HepG2 (cell line): Measurements from ENCODE around the gene HAS3. TPM values are rescaled to one million over a fixed set of nuclear protein-coding genes. Genes with fewer than 3 reads are reported as not detected.

ENCODE experiments used
- ATM ChIP-seq: fragments of 450-650 bp; IDR thresholded peaks from 2 replicates; pipeline ENCODE4 v1.7.1; 2017; ENCODE audit warnings: mild to moderate bottlenecking, borderline replicate concordance
- CCDC6 ChIP-seq: sonication (generic); formaldehyde crosslinking; IDR thresholded peaks from 2 replicates; pipeline ENCODE4 v1.8.1; 2022; ENCODE audit warnings: mild to moderate bottlenecking, missing genetic modification reagents, moderate library complexity
- FOXO1 ChIP-seq: sonication (generic); formaldehyde crosslinking; IDR thresholded peaks from 2 replicates; pipeline ENCODE4 v1.4.0; 2020; ENCODE audit warnings: missing genetic modification reagents
- HOXA9 ChIP-seq: sonication (generic); formaldehyde crosslinking; IDR thresholded peaks from 2 replicates; pipeline ENCODE4 v1.8.1; 2022; ENCODE audit warnings: missing genetic modification reagents, mild to moderate bottlenecking, moderate library complexity, borderline replicate concordance
- MYNN ChIP-seq: sonication (generic); formaldehyde crosslinking; IDR thresholded peaks from 2 replicates; pipeline ENCODE4 v1.4.0; 2020; ENCODE audit warnings: mild to moderate bottlenecking, low read depth, missing genetic modification reagents
- PLRG1 ChIP-seq: fragments of 450-650 bp; conservative IDR thresholded peaks from 2 replicates; pipeline ENCODE4 v1.6.1; 2016
- RBM22 ChIP-seq: fragments of 200-400 bp; formaldehyde crosslinking; optimal IDR thresholded peaks from 2 replicates; pipeline ENCODE3; 2017; ENCODE audit warnings: mild to moderate bottlenecking, low read length, moderate library complexity
- ZNF101 ChIP-seq: sonication (generic); formaldehyde crosslinking; IDR thresholded peaks from 2 replicates; pipeline ENCODE4 v1.4.0; 2020; ENCODE audit warnings: mild to moderate bottlenecking, low read depth, missing genetic modification reagents, borderline replicate concordance
- ZNF251 ChIP-seq: sonication (generic); formaldehyde crosslinking; IDR thresholded peaks from 2 replicates; pipeline ENCODE4 v1.9.0; 2021; ENCODE audit warnings: mild to moderate bottlenecking, missing genetic modification reagents
- ZNF326 ChIP-seq: sonication (generic); formaldehyde crosslinking; IDR thresholded peaks from 2 replicates; pipeline ENCODE4 v1.4.0; 2020; ENCODE audit warnings: missing genetic modification reagents, borderline replicate concordance
- ZNF574 ChIP-seq: sonication (generic); formaldehyde crosslinking; IDR thresholded peaks from 2 replicates; pipeline ENCODE4 v1.4.0; 2020; ENCODE audit warnings: missing genetic modification reagents
- ZNF629 ChIP-seq: sonication (generic); formaldehyde crosslinking; conservative IDR thresholded peaks from 2 replicates; pipeline ENCODE4 v1.5.0; 2020; ENCODE audit warnings: missing genetic modification reagents
- ZNF7 ChIP-seq: IDR thresholded peaks from 2 replicates; pipeline ENCODE4 v1.6.1; 2016; ENCODE audit warnings: missing biosample characterization, missing genetic modification reagents
- polyA plus RNA-seq, 8 experiments: library from polyadenylated mRNA; depleted of rRNA in 3 of 8; stranded (reverse) in 7 of 8; unstranded in 1 of 8; fragments of >200 nt; fragmentation: Illumina TruSeq in 4 of 8; extraction: Trizol in 4 of 8; gene quantifications; 2 replicates each; pipeline versions ENCODE4 v1.2.1 to v1.2.3, GENCODE V29; 2011 to 2016; ENCODE audit warnings: low read depth in 4 of 8, missing spikeins in 1 of 8, mixed read lengths in 1 of 8; ENCODE audit not compliant: insufficient read depth in 1 of 8
- total RNA-seq, 5 experiments: library from RNA; depleted of rRNA; stranded (reverse); fragments of >200 nt; fragmentation: Illumina TruSeq; extraction: Trizol; gene quantifications; 2 replicates each; pipeline ENCODE4 v1.2.3, GENCODE V29; 2016; ENCODE audit warnings: low read depth in 1 of 5
- TF ChIP-seq, protein P1 (sequence below): sonication (generic); formaldehyde crosslinking; IDR thresholded peaks from 2 replicates; pipeline ENCODE4 v1.9.0; 2021; ENCODE audit warnings: mild to moderate bottlenecking, missing genetic modification reagents
- TF ChIP-seq, protein P2 (sequence below): sonication (generic); formaldehyde crosslinking; IDR thresholded peaks from 2 replicates; pipeline ENCODE4 v1.8.1; 2022; ENCODE audit warnings: low read depth, mild to moderate bottlenecking, missing genetic modification reagents

Gene HAS3
- total and polyA plus RNA-seq, 2 of the 13 experiments (the other 11 are each of a cell fraction or from before 2014, with no cell fraction given) = 0.04 to 0.30 TPM

DNA sequence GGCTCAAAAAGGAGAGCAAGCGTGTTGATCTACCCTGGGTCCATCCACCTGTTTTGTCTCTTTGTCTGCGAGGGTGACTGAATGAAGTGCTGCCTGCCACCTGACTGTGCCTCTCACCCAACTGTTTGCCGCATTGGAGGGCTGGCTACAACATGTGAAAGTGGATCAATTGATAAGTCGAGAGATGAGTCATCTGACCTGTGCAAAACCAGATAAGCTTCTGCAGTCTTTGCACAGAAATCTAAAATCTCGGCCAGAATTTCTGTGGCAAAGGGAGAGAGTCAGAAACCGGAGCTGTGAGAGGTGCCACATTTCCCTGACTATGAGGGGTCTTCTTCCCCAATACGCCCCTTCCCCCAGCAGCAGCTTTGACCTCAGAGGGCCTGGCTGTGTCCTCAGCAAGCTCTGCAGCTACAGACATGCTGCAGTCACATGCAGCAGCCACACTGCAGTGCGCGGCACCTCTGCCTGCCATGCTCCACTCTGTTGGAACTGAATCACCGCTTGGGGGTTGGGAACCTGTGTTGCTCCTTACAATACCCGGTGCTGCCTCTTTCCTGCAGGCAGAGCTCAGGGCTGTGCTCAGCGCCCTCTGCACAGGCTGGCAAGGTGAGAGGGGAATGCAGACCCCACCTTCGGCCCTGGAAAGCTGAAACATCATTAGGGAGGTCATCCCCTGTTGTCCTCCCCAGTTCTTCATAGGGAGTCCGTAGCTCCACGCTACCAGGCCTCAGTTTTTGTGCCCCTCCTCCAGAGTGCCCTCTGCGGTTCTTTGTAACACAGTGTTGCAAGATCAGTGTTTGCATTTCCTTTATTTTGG, 16.2 kb upstream of the HAS3 start (continued):
- TF ChIP-seq, protein P1, sequence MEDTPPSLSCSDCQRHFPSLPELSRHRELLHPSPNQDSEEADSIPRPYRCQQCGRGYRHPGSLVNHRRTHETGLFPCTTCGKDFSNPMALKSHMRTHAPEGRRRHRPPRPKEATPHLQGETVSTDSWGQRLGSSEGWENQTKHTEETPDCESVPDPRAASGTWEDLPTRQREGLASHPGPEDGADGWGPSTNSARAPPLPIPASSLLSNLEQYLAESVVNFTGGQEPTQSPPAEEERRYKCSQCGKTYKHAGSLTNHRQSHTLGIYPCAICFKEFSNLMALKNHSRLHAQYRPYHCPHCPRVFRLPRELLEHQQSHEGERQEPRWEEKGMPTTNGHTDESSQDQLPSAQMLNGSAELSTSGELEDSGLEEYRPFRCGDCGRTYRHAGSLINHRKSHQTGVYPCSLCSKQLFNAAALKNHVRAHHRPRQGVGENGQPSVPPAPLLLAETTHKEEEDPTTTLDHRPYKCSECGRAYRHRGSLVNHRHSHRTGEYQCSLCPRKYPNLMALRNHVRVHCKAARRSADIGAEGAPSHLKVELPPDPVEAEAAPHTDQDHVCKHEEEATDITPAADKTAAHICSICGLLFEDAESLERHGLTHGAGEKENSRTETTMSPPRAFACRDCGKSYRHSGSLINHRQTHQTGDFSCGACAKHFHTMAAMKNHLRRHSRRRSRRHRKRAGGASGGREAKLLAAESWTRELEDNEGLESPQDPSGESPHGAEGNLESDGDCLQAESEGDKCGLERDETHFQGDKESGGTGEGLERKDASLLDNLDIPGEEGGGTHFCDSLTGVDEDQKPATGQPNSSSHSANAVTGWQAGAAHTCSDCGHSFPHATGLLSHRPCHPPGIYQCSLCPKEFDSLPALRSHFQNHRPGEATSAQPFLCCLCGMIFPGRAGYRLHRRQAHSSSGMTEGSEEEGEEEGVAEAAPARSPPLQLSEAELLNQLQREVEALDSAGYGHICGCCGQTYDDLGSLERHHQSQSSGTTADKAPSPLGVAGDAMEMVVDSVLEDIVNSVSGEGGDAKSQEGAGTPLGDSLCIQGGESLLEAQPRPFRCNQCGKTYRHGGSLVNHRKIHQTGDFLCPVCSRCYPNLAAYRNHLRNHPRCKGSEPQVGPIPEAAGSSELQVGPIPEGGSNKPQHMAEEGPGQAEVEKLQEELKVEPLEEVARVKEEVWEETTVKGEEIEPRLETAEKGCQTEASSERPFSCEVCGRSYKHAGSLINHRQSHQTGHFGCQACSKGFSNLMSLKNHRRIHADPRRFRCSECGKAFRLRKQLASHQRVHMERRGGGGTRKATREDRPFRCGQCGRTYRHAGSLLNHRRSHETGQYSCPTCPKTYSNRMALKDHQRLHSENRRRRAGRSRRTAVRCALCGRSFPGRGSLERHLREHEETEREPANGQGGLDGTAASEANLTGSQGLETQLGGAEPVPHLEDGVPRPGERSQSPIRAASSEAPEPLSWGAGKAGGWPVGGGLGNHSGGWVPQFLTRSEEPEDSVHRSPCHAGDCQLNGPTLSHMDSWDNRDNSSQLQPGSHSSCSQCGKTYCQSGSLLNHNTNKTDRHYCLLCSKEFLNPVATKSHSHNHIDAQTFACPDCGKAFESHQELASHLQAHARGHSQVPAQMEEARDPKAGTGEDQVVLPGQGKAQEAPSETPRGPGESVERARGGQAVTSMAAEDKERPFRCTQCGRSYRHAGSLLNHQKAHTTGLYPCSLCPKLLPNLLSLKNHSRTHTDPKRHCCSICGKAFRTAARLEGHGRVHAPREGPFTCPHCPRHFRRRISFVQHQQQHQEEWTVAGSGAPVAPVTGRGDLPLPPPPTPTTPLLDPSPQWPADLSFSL (CRISPR knock-in tag) = peak; percentile 26; the same call in 1 of the 2 replicates
- TF ChIP-seq ATM (no peak), ZNF574 (CRISPR knock-in tag) (peak; percentile 48), ZNF629 (CRISPR knock-in tag) (no peak), ZNF326 (no peak), RBM22 (no peak), PLRG1 (no peak), MYNN (no peak), CCDC6 (no peak), ZNF251 (0 out of 2 replicates have a peak, but pooled peaks have one; percentile 47), ZNF7 (CRISPR knock-in tag) (no peak), FOXO1 (CRISPR knock-in tag) (no peak), ZNF101 (CRISPR knock-in tag) (no peak), HOXA9 (peak; percentile 76; the same call in 1 of the 2 replicates)
- TF ChIP-seq, protein P2, sequence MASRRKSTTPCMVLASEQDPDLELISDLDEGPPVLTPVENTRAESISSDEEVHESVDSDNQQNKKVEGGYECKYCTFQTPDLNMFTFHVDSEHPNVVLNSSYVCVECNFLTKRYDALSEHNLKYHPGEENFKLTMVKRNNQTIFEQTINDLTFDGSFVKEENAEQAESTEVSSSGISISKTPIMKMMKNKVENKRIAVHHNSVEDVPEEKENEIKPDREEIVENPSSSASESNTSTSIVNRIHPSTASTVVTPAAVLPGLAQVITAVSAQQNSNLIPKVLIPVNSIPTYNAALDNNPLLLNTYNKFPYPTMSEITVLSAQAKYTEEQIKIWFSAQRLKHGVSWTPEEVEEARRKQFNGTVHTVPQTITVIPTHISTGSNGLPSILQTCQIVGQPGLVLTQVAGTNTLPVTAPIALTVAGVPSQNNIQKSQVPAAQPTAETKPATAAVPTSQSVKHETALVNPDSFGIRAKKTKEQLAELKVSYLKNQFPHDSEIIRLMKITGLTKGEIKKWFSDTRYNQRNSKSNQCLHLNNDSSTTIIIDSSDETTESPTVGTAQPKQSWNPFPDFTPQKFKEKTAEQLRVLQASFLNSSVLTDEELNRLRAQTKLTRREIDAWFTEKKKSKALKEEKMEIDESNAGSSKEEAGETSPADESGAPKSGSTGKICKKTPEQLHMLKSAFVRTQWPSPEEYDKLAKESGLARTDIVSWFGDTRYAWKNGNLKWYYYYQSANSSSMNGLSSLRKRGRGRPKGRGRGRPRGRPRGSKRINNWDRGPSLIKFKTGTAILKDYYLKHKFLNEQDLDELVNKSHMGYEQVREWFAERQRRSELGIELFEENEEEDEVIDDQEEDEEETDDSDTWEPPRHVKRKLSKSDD (CRISPR knock-in tag) = no peak
